ENCODE results near the gene NVL.

The NVL gene

DNA sequence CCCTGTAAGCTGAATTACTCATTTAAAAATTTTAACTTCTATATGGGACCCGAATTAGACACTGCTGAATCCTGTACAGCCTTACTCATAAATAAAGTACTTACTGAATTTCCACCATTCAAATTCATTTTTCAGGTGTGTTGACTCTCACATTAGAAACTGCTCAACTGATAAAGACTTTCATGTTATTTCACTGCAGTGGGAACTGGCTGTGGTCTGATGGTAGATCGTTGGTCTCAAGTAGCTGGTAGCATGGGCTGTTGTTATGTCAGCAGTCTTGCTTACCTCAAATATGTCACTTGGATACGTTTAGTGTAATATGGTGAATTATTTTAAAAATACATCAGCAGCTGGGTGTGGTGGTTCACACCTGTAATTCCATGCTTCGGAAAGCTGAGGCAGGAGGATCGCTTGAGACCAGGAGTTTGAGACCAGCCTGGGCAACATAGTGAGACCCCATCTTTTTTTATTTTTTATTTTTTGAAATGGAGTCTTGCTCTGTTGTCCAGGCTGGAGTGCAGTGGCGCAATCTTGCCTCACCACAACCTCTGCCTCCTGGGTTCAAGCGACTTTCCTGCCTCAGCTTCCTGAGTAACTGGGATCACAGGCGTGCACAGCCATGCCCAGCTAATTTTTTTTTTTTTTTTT lies 136.5 kb downstream of the NVL start:
- no peak for DNase-seq (ENCODE audit: low read depth)

DNA sequence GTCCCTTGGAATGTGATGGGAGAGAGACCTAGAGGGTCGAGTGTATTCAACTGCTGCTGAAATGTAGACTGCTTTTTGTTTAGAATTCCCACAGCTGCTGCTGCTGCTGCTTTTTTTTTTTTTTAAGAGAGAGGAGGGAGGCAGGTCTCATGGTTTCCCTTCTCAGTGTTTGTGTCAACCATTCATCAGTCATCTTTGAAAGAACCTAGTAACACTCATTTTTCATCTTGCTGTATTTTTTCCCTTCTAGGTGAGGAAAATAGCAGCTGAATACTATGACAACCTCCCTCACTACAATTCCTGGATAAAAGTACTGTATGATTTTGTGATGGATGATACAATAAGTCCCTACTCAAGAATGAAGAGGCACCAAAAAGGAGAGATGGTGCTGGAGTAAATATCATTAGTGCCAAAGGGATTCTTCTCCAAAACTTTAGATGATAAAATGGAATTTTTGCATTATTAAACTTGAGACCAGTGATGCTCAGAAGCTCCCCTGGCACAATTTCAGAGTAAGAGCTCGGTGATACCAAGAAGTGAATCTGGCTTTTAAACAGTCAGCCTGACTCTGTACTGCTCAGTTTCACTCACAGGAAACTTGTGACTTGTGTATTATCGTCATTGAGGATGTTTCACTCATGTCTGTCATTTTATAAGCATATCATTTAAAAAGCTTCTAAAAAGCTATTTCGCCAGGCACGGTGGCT lies 137.7 kb downstream of the NVL start:
- DNase-seq (ENCODE audit: low read depth), result no peak

DNA sequence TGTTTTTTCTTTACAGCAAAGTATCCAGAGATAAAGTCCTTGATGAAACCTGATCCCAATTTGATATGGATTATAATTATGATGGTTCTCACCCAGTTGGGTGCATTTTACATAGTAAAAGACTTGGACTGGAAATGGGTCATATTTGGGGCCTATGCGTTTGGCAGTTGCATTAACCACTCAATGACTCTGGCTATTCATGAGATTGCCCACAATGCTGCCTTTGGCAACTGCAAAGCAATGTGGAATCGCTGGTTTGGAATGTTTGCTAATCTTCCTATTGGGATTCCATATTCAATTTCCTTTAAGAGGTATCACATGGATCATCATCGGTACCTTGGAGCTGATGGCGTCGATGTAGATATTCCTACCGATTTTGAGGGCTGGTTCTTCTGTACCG lies 140.4 kb downstream of the NVL start:
- no peak for DNase-seq (ENCODE audit: low read depth)

DNA sequence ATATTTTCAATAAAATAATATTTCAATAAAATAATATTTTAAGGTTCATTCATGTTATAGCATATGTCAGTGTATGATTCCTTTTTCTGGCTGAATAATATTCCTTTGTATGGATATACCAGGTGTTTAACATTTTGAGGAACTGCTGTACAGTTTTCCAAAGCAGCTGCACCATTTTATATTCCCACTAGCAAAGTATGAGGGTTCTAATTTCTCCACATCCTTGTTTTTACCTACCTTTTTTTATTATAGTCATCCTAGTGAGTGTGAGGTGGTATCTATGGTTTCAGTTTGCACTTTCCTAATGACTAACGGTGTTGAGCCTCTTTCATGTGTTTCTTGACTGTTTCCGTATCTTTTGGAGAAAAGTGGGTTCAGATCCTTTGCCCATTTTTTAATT lies 141.7 kb downstream of the NVL start:
- DNase-seq (ENCODE audit: low read depth), result no peak

DNA sequence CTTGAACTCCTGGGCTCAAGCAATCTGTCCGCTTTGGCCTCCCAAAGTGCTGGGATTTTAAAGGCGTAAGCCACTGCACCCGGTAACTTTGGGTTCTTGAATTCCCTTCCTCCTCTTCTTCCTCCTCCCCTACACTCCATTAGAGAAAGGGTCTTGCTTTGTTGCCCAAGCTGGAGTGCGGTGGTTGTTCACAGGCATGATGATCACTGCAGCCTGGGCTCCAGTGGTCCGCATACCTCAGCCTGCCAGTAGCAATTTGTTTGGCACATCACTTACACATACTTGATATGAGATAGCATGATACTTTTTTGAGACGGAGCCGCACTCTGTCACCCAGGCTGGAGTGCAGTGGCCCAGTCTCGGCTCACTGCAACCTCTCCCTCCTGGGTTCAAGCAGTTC lies 144.8 kb downstream of the NVL start:
- DNase-seq (ENCODE audit: low read depth), result no peak

DNA sequence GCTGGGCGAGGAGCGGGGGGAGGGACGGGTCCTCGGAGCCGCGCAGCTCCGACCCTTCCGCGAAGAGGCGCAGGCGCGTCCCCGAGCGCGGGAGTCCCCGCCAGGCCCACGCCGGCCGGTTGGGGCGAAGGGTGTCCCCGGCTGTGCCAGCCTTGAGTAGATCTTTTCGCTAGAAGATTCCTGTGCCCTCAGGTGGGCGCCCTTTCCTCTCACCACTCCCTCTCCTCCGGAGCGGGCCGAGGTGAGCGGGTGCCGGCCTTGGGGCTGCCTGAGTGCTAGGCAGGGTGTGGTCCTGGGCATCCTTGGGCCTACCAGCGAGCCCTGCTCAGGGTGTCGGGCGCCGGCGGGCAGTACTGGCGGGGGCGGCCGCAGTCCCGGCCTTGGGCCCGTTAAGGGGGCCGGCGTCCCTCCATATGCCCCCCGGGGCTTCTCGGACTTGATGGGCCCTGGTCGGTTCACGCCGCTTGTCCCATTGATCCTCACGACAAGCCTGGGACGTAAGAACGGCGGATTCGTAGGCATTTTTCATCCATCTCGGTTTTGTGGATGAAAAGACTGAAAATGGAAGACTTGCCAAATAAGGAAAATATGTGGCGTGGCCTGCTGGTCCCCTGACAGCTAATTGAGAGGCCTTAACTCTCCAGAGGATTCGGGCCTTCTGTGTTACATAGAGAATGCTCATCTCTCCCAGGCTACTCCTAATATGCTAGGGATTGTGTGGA lies 146.2 kb downstream of the NVL start:
- peak; percentile 69 for DNase-seq (ENCODE audit: low read depth)

- DNase-seq (ENCODE audit: low read depth), result peak; percentile 80
Measured at GRCh38 chr1:224182866-224183590, 146.9 kb downstream of the NVL start, which contains the start of gene DEGS1. Gene DEGS1, plus strand, starts transcription at chr1:224183240. Its CDS starts 97 bp downstream, at chr1:224183337.

GRCh38 chr1:224182057-224182865 lies 147.7 kb downstream of the NVL start:
- DNase-seq (ENCODE audit: low read depth), result peak; percentile 28

GRCh38 chr1:224181453-224181810 lies 148.5 kb downstream of the NVL start:
- DNase-seq (ENCODE audit: low read depth), result no peak

GRCh38 chr1:224180783-224181452 lies 149.1 kb downstream of the NVL start:
- no peak for DNase-seq (ENCODE audit: low read depth)

- no peak for DNase-seq (ENCODE audit: low read depth)
Measured at GRCh38 chr1:224178894-224179293, 151.1 kb downstream of the NVL start.

DNA sequence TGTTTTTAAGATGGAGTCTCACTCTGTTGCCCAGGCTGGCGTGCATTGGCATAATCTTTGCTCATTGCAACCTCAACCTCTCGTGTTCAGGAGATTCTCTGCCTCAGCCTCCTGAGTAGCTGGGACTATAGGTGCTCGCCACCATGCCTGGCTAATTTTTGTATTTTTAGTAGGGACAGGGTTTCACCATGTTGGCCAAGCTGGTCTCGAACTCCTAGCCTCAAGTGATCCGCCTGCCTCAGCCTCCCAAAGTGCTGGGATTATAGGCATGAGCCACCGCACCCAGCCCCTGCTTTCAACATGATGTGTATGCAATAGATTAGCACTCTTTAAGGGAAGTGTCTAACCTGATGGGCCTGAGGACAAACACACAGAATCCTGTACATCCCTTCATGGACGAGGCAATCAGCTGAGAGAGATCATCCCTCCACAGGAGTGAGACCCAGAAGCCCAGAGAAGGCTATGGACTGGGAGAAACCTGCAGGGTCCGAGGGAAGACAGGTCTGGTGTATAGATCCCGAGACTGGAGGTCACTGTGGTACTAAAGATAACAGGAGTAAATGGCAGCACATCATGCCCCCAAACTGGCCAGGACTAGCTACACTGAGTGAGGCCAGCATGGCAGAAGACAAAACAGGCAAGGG lies 152.5 kb downstream of the NVL start:
- no peak for DNase-seq (ENCODE audit: low read depth)

Measured in activated T-cell treated with anti-CD3 and anti-CD28 coated beads for 48 hours (primary cell).